Measurements from ENCODE around the gene CRB1.

GRCh38 chr1:197285526-197286205 is 17.6 kb downstream of the CRB1 start:
- TF ChIP-seq, protein P1, sequence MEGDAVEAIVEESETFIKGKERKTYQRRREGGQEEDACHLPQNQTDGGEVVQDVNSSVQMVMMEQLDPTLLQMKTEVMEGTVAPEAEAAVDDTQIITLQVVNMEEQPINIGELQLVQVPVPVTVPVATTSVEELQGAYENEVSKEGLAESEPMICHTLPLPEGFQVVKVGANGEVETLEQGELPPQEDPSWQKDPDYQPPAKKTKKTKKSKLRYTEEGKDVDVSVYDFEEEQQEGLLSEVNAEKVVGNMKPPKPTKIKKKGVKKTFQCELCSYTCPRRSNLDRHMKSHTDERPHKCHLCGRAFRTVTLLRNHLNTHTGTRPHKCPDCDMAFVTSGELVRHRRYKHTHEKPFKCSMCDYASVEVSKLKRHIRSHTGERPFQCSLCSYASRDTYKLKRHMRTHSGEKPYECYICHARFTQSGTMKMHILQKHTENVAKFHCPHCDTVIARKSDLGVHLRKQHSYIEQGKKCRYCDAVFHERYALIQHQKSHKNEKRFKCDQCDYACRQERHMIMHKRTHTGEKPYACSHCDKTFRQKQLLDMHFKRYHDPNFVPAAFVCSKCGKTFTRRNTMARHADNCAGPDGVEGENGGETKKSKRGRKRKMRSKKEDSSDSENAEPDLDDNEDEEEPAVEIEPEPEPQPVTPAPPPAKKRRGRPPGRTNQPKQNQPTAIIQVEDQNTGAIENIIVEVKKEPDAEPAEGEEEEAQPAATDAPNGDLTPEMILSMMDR (IDR thresholded peaks at IDR 0.05): no peak
- no peak for TF ChIP-seq POLR2A (IDR thresholded peaks at IDR 0.05)

Data from breast epithelium (tissue), 3 donors.